CD14-positive monocyte (primary cell): ENCODE measurements around the gene CHST15. TPM values are rescaled to one million over a fixed set of nuclear protein-coding genes. Genes with fewer than 3 reads are reported as not detected.

Experiments used
- DNase-seq, 3 donors: peaks; one replicate each; pipeline ENCODE4 v3.0.0-alpha.2; 2011 to 2022
- H2AFZ ChIP-seq: 2 replicates; pipeline ENCODE4 v1.6.0; 2012; ENCODE audit warnings: mild to moderate bottlenecking, low read depth, low read length, inconsistent platforms; ENCODE audit not compliant: insufficient read depth, poor library complexity, severe bottlenecking
- H3K27ac ChIP-seq, 2 donors: 1 replicate in 1 of 2; 2 replicates in 1 of 2; pipeline ENCODE4 v1.5.1; 2012 to 2013; ENCODE audit warnings: low read length in 2 of 2, control low read depth in 1 of 2, inconsistent platforms in 1 of 2, low read depth in 1 of 2, mild to moderate bottlenecking in 1 of 2
- H3K27me3 ChIP-seq, 2 donors: one replicate each; pipeline versions ENCODE4 v1.6.0 to v1.6.1; 2011 to 2013; ENCODE audit warnings: low read length in 2 of 2; ENCODE audit not compliant: control insufficient read depth in 2 of 2, insufficient read depth in 2 of 2
- H3K36me3 ChIP-seq, 2 donors: replicated peaks in 1 of 2; 1 replicate in 1 of 2; 2 replicates in 1 of 2; pipeline versions ENCODE4 v1.5.1 to v1.6.1; 2012 to 2013; ENCODE audit warnings: low read length in 2 of 2, control low read depth in 1 of 2, inconsistent platforms in 1 of 2, mild to moderate bottlenecking in 1 of 2; ENCODE audit not compliant: insufficient read depth in 2 of 2, control insufficient read depth in 1 of 2
- H3K4me1 ChIP-seq, 2 donors: 1 replicate in 1 of 2; 2 replicates in 1 of 2; pipeline versions ENCODE4 v1.5.1 to v1.6.1; 2012 to 2013; ENCODE audit warnings: low read length in 2 of 2, control low read depth in 1 of 2, inconsistent platforms in 1 of 2, mild to moderate bottlenecking in 1 of 2, moderate library complexity in 1 of 2; ENCODE audit not compliant: insufficient read depth in 2 of 2, control insufficient read depth in 1 of 2
- H3K4me2 ChIP-seq: replicated peaks from 2 replicates; pipeline ENCODE3; 2012; ENCODE audit warnings: low read length, moderate library complexity, mild to moderate bottlenecking; ENCODE audit not compliant: poor library complexity, severe bottlenecking; ENCODE audit errors: extremely low read depth
- H3K4me3 ChIP-seq, 3 experiments: fragments of 200-600 bp in 1 of 3; sonication (generic) in 1 of 3; replicated peaks in 1 of 3; 1 replicate in 2 of 3; 2 replicates in 1 of 3; pipeline ENCODE4 v1.5.1; 2011 to 2013; ENCODE audit warnings: low read length in 3 of 3, mild to moderate bottlenecking in 3 of 3, control low read depth in 2 of 3, low read depth in 2 of 3, inconsistent platforms in 1 of 3, moderate library complexity in 1 of 3
- H3K79me2 ChIP-seq: 2 replicates; pipeline ENCODE4 v1.6.0; 2012; ENCODE audit warnings: mild to moderate bottlenecking, control low read depth, inconsistent platforms, low read length, moderate library complexity; ENCODE audit not compliant: insufficient read depth
- H3K9ac ChIP-seq: 2 replicates; pipeline ENCODE4 v1.6.0; 2017; ENCODE audit warnings: low read length, mild to moderate bottlenecking; ENCODE audit not compliant: insufficient read depth, poor library complexity, severe bottlenecking
- H3K9me3 ChIP-seq, 2 donors: replicated peaks in 1 of 2; 1 replicate in 1 of 2; 2 replicates in 1 of 2; pipeline versions ENCODE4 v1.5.1 to v1.6.1; 2012 to 2013; ENCODE audit warnings: low read length in 2 of 2, control low read depth in 1 of 2; ENCODE audit not compliant: control insufficient read depth in 1 of 2, insufficient read depth in 1 of 2
- H4K20me1 ChIP-seq: 2 replicates; pipeline ENCODE4 v1.6.0; 2012; ENCODE audit warnings: mild to moderate bottlenecking, low read length, control low read depth, moderate library complexity; ENCODE audit not compliant: insufficient read depth
- H3K27ac Mint-ChIP-seq, 7 donors: one replicate each; pipeline ENCODE4 v1.8.0; 2020; ENCODE audit warnings: mild to moderate bottlenecking in 7 of 7, mixed read lengths in 7 of 7, moderate library complexity in 6 of 7, inconsistent platforms in 2 of 7
- H3K27me3 Mint-ChIP-seq, 3 donors: one replicate each; pipeline ENCODE4 v1.8.0; 2021 to 2022; ENCODE audit warnings: low read depth in 3 of 3, mild to moderate bottlenecking in 3 of 3, mixed read lengths in 3 of 3, moderate library complexity in 3 of 3, inconsistent platforms in 1 of 3
- H3K36me3 Mint-ChIP-seq, 2 donors: one replicate each; pipeline ENCODE4 v1.8.0; 2020; ENCODE audit warnings: mixed read lengths in 2 of 2, inconsistent platforms in 1 of 2, mild to moderate bottlenecking in 1 of 2
- H3K4me1 Mint-ChIP-seq: one replicate; pipeline ENCODE4 v1.8.0; 2020; ENCODE audit warnings: mild to moderate bottlenecking, mixed read lengths
- H3K4me3 Mint-ChIP-seq, 2 donors: one replicate each; pipeline ENCODE4 v1.8.0; 2020; ENCODE audit warnings: mild to moderate bottlenecking in 2 of 2, mixed read lengths in 2 of 2, moderate library complexity in 1 of 2
- H3K9me3 Mint-ChIP-seq, 7 donors: one replicate each; pipeline ENCODE4 v1.8.0; 2020 to 2022; ENCODE audit warnings: mixed read lengths in 7 of 7, mild to moderate bottlenecking in 6 of 7, moderate library complexity in 6 of 7, inconsistent platforms in 2 of 7
- WGBS: methylation state at CpG from one replicate; pipeline ENCODE4 v1.1.5; 2013; ENCODE audit warnings: missing lambda C conversion rate; ENCODE audit not compliant: insufficient coverage; 5-methylcytosine and 5-hydroxymethylcytosine counted together
- intact Hi-C, 2 donors: fragments of 100-400 bp; cut with micrococcal nuclease; formaldehyde crosslinking; loops; one replicate each; pipeline versions ENCODE4 v1.15.0 to v1.15.1; 2023
- polyA plus RNA-seq, 3 donors: library from polyadenylated mRNA; depleted of rRNA in 1 of 3; unstranded in 2 of 3; stranded (reverse) in 1 of 3; fragments of 300-500 nt in 2 of 3; fragments of >200 nt in 1 of 3; fragmentation: Illumina TruSeq in 2 of 3; gene quantifications; 1 replicate in 2 of 3; 2 replicates in 1 of 3; pipeline ENCODE4 v1.2.3, GENCODE V29; 2012 to 2021
- TF ChIP-seq, protein P1 (sequence below): fragments of 200-600 bp; IDR thresholded peaks from one replicate; pipeline ENCODE4 v1.8.0; 2022; ENCODE audit warnings: antibody characterized with exemption, mild to moderate bottlenecking

The CHST15 gene
- polyA plus RNA-seq, 3 donors: 54.4 to 106 (median 87.5) TPM

DNA sequence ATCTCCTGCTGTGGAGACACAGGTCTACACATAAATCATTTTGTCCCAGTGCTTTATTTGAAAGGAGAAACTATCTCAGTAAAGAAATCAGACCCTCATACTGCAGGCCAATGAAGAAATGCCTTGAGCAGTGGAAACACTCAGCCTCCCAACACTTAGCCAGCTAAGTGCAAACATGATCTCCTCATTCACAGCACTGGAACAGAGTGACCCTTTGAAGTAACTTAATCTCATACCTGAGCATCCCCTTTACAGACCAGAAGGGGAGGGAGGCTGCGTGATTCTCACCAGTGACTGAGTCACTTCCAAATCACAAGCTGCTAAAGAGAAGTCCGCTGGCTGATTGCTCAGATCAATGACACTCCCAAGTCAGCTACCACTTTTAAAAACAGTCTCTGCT is 4.5 kb downstream of the CHST15 start:
- TF ChIP-seq, protein P1, sequence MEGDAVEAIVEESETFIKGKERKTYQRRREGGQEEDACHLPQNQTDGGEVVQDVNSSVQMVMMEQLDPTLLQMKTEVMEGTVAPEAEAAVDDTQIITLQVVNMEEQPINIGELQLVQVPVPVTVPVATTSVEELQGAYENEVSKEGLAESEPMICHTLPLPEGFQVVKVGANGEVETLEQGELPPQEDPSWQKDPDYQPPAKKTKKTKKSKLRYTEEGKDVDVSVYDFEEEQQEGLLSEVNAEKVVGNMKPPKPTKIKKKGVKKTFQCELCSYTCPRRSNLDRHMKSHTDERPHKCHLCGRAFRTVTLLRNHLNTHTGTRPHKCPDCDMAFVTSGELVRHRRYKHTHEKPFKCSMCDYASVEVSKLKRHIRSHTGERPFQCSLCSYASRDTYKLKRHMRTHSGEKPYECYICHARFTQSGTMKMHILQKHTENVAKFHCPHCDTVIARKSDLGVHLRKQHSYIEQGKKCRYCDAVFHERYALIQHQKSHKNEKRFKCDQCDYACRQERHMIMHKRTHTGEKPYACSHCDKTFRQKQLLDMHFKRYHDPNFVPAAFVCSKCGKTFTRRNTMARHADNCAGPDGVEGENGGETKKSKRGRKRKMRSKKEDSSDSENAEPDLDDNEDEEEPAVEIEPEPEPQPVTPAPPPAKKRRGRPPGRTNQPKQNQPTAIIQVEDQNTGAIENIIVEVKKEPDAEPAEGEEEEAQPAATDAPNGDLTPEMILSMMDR: no peak
- no peaks in the 10 kb centered on the region for H3K9me3 ChIP-seq
- Mint-ChIP-seq H3K4me3 (peak overlapping the region; percentile 95 to 98), H3K9me3 (peaks cover 0 to 15% (median 2%) of the 10 kb centered on the region in 7 donors), H3K27me3 (peaks cover 24 to 54% (median 48%) of the 10 kb centered on the region in 3 donors), H3K27ac (peak overlapping the region in 2 of 7 donors; percentile 20 to 75), H3K4me1 (peaks cover 71% of the 10 kb centered on the region), H3K36me3 (peaks cover 74% of the 10 kb centered on the region in 2 donors)
- peak overlapping the region in 1 of 3 experiments; percentile 99 for H3K4me3 ChIP-seq
- peaks cover 6 to 63% of the 10 kb centered on the region in 2 donors for H3K36me3 ChIP-seq
- intact Hi-C loops: loop anchor here in 1 of 2 donors (2.0 kb wide), 1 partner anchor 16 kb away; no protein-coding TSS in a partner anchor
- no peak overlapping the region for H3K27ac ChIP-seq
- H3K79me2 ChIP-seq: peaks cover 92% of the 10 kb centered on the region
- no peak for DNase-seq
- H3K27me3 ChIP-seq: peaks cover 0 to 15% of the 10 kb centered on the region in 2 donors
- no peak overlapping the region for H2AFZ ChIP-seq
- no peak overlapping the region for H3K9ac ChIP-seq
- peak overlapping the region; percentile 98 for H3K4me2 ChIP-seq
- H3K4me1 ChIP-seq: peaks cover 55 to 73% of the 10 kb centered on the region in 2 donors
- WGBS: 100% methylated on average over 1 of the region's 2 CpGs
- H4K20me1 ChIP-seq: peaks cover 83% of the 10 kb centered on the region

DNA sequence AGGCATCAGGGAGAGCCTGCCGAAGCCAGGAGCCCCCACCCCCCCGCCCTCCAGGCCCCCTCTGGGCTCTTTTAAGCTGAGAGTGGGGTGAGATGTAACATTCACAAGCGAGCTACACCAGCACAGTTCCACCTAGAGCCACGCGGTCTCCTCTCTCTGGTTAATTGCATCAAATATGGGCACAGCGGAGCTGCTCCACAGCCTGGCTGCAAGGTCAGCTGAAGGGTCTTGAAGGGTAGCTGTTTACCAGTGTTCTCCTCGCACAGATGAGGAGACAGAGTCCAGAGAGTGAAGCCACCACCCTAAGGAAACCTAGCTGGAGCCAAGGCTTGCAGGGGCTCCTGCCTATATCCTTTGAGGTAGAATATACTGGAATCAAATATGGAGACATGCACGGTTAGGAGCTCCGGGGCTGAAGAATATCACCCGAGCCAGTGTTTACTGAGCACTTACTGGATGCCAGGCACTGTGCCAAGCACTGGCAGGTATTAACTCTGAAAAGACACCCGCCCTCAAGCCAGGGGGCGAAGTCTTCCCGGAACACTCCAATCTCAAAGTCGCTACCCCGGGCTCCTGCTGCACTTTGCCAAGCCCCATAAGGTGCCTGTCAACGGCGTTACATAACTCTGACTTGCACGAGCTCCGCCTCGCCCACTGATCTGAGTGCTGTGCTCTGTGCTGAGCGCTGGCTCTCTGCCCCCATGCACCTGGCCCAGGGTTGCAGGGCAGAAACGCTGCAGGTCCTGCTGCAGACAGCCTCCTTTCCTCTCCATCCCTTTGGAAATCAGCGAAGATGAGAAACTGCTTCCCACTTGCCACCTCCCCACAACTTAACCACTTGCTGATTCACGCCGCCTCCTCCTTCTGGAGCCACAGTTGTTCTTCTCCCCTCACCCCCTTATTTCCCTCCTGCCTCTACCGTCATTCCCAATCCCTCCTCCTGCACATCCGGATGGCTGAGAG is 5.4 kb downstream of the CHST15 start:
- Histone ChIP-seq H3K9ac (no peak overlapping the region), H2AFZ (no peak overlapping the region), H3K4me1 (peaks cover 61 to 81% of the 10 kb centered on the region in 2 donors), H3K9me3 (no peaks in the 10 kb centered on the region), H3K27ac (no peak overlapping the region), H3K79me2 (peaks cover 94% of the 10 kb centered on the region), H3K4me3 (peak overlapping the region in 1 of 3 experiments; percentile 99), H4K20me1 (peaks cover 92% of the 10 kb centered on the region), H3K36me3 (peaks cover 6 to 73% of the 10 kb centered on the region in 2 donors), H3K27me3 (peaks cover 0 to 15% of the 10 kb centered on the region in 2 donors), H3K4me2 (peak overlapping the region; percentile 98)
- WGBS: 93% methylated on average over 25 of the region's 27 CpGs
- Mint-ChIP-seq H3K27me3 (peaks cover 24 to 54% (median 48%) of the 10 kb centered on the region in 3 donors), H3K9me3 (peaks cover 0 to 16% (median 5%) of the 10 kb centered on the region in 7 donors), H3K27ac (no peak overlapping the region), H3K36me3 (peaks cover 83 to 84% of the 10 kb centered on the region in 2 donors), H3K4me3 (peak overlapping the region; percentile 50 to 98), H3K4me1 (peaks cover 80% of the 10 kb centered on the region)
- intact Hi-C loops: loop anchor here in 1 of 2 donors (2.0 kb wide), 1 partner anchor 15 kb away; no protein-coding TSS in a partner anchor
- no peak for DNase-seq
- TF ChIP-seq, protein P1: no peak
